ENCODE measurements around the gene TMEM50A.
"Not testable (repeated sequence)": the region's sequence is repeated elsewhere in the genome, so short reads cannot be mapped to it uniquely, and the experiment has no call there.

TMEM50A gene

GRCh38 chr1:25338188-25338981, at the start of gene TMEM50A:
TSS of gene TMEM50A (plus strand) at chr1:25338334. CDS start at chr1:25340487, 2,153 bp downstream.
- peak; percentile 88 for DNase-seq (ENCODE audit: low read depth)

- DNase-seq (ENCODE audit: low read depth): not testable (repeated sequence)
Observed at GRCh38 chr1:25288573-25289101, 49.5 kb upstream of the TMEM50A start.

DNA sequence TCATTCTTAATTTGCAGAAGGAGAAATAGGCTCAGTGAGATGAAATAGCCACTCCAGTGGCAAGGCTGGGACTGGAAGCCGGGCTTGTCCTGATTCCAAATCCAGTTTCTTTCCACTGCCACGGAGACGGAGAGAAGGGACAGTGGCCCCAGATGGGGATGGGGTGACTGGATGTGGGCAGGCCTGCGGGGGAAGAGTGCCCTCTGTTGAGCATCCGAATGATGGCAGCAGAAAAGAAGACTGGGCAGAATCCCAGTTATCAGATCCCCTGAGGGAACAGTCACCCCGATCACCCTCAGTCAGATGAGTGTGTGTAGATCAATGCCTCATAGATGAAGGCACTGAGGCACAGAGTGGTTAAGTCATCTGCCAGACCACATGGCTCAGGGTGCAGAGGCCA, 48.1 kb upstream of the TMEM50A start:
- not testable (repeated sequence) for DNase-seq (ENCODE audit: low read depth)

DNA sequence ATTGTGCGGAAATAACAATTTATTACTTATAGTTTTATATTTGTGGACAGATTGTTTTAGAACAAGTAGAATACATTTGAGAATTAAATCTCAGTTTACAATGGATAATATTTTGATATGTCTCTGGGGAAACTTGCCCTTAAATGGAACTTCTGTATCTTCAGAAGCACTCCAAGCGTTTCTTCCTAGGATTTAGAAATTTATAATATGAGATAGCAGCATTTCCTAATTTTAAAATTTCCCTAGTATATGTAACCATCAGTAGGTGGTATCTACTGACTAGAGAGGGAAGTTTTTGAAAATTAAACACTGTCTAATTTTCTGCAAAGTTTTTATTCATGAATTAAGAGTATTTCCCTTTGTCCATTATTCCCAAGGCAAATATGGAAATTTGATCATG, 44.7 kb upstream of the TMEM50A start:
- DNase-seq (ENCODE audit: low read depth): not testable (repeated sequence)

- not testable (repeated sequence) for DNase-seq (ENCODE audit: low read depth)
Observed at GRCh38 chr1:25294889-25295826, 43.0 kb upstream of the TMEM50A start.

DNA sequence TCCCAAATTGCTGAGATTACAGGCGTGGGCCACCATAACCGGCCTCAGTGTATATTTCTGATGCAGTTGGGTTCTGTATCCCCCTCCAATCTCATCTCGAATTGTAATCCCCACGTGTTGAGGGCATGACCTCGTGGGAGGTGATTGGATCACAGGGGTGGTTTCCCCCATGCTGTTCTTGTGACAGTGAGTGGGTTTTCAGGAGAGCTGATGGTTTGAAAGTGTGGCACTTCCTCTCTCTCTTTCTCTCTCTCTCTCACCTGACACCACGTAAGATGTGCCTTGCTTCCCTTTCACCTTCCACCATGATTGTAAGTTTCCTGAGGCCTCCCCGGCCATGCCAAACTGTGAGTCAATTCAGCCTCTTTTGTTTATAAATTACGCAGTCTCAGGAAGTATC, 41.6 kb upstream of the TMEM50A start:
- DNase-seq (ENCODE audit: low read depth): not testable (repeated sequence)

- peak; percentile 81 for DNase-seq (ENCODE audit: low read depth)
Observed at GRCh38 chr1:25300729-25301128, 37.4 kb upstream of the TMEM50A start.

- DNase-seq (ENCODE audit: low read depth): not testable (repeated sequence)
Observed at GRCh38 chr1:25302330-25302729, 35.8 kb upstream of the TMEM50A start.

DNA sequence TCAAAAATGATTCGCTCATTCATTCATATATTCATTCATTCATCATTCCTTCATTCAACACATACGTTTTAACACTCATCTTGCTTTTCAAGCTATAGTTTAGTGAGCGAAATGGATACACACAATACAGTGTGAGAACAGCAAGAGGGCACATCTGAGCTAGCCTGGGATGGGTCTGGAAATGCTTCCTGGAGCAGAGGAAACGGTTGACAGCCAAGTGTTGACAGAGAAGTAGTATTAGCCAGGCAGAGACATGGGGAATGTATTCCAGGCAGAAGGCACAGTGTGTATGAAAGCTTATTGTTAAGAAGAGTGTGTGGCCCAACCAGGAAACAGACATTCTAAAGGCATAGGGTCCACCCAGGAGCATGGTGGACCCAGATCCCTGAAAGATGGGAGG, 33.2 kb upstream of the TMEM50A start:
- DNase-seq (ENCODE audit: low read depth): not testable (repeated sequence)

DNA sequence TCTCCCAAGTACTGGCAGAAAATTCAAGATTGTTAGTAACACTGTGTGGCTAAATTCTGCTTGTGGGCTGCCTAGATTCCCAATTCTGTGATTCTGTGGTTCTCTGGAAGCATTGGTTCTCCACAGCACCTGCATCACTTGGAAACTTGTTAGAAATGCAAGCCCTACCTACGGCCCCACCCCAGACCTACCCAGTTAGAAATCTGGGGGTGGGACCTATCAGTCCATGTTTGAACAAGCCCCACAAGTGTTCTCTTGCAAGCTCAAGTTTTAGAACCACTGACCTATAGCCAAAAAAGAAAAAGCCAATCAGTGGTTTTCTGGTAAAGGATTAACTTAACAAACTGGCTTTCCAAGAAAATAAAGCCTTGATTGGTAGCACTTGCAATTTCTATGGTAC, 30.0 kb upstream of the TMEM50A start:
- DNase-seq (ENCODE audit: low read depth): not testable (repeated sequence)

- DNase-seq (ENCODE audit: low read depth): peak; percentile 86
Observed at GRCh38 chr1:25309085-25309484, 29.0 kb upstream of the TMEM50A start.

GRCh38 chr1:25309486-25309885, 28.6 kb upstream of the TMEM50A start:
- DNase-seq (ENCODE audit: low read depth): peak; percentile 79

DNA sequence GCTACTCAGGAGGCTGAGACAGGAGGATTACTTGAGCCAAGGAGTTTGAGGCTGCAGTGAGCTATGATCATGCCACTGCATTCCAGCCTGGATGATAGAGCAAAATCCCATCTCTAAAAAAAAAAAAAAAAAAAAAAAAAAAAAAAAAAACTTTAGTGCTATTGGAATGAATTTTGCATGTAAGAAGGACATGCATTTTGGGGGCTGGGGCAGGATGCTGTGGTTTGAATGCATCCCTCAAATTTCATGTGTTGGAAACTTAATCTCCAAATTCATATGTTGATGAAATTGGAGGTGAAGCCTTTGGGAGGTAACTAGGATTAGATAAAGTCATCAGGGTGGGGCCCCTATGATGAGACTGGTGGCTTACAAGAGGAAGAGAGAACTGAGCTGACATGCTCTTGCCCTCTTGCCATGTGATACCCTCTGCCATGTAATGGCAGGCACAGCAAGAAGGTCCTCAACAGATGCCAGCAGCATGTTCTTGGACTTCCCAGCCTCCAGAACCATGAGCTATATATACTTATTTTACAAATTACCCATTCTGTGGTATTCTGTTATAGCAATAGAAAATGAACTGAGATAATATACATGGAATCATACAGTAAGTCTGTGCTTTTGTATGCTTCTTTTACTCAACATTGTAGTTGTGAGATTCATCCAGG, 25.2 kb upstream of the TMEM50A start:
- not testable (repeated sequence) for DNase-seq (ENCODE audit: low read depth)

DNA sequence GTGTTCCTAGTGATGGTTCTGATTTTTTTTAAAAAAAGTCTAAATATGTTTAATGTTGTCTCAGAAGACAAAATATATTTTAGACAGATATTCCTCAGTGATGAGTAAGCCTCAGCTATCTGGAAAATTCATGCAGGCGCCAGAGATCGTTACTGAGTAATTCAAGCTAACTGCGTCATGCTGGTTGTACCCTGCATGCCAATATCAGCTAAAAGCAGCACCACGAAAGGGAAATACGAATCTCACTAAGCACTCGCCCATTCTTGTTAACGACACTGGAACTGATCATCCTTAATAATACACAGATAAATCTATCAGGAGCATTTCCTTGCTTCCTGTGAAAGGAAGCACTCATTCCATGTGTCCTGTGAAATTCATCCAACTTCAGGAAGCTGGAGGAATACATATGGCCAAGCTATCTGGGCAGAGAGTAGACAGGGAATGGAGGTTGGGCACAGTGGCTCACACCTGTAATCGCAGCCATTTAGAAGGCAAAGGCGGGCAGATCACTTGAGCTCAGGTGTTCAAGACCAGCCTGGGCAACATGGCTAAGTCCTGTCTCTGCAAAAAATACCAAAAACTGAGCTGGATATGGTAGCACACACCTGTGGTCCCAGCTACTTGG, 17.7 kb upstream of the TMEM50A start:
- DNase-seq (ENCODE audit: low read depth): peak; percentile 97

DNA sequence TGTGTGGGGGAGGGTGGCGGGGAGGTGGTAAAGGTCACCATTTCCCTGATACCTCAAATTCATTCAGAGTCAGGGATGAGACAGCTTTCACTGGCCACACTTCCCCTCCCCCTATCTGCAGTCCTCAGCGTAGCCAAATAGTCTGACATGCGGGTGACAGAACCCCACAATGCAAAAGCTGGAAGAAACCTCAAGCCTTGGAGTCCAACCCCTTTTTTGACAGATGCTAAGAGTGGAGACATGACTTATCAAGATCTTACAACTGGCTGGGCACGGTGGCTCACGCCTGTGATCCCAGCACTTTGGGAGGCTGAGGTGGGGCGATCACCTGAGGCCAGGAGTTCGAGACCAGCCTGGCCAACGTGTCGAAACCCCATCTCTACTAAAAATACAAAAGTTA, 16.0 kb upstream of the TMEM50A start:
- not testable (repeated sequence) for DNase-seq (ENCODE audit: low read depth)

DNA sequence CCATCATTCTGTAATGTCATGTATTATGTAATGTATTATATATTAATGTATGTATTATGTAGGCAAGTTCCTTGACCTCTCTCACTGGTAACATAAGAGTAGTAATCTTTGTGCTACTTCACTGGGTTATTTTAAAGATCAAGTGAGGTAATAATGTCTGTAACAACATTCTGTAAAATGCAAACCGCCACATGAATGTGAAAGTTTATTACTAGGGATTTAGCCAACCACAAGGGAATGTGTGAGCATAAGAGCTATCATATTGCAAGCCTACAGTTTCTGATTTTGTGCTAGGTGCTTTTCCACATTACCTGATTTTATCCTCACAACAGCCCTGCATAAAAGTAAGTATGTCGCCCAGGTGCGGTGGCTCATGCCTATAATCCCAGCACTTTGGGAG, 13.7 kb upstream of the TMEM50A start:
- DNase-seq (ENCODE audit: low read depth): not testable (repeated sequence)

DNA sequence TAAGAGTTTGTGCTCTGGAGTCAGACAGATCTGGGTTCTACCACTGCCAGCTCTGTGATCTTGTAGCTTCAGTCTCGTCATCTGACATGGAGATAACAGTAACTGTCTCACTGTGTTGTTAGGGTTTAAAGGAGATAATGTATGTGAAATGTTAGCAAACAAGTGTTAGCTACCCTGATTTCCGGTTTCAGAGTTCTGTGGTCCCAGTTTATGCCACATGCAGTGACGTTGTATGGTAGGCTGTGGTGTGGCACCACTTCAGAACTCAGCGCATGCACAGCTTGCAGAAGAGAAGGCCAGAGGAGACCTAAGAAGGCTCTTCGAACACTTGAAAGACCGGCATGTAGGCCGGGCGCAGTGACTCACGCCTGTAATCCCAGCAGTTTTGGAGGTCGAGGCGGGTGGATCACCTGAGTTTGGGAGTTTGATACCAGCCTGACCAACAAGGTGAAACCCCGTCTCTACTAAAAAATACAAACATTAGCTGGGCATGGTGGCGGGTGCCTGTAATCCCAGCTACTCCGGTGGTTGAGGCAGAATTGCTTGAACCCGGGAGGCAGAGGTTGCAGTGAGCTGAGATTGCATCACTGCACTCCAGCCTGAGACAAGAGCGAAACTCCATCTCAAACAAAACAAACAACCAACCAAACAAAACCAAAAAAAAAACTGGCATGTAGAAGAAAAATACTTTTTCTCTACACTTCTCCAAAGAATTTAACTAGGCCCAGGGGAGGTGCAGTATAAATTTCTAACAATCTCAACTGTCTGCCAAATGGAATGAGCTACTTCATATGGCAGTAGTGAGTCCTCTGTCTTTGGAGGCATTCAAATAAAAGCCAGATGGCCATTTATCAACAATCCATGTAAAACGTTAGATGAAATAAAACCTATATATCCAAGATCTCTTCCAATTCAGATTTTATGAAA, 10.0 kb upstream of the TMEM50A start:
- not testable (repeated sequence) for DNase-seq (ENCODE audit: low read depth)

GRCh38 chr1:25328791-25329185, 9.3 kb upstream of the TMEM50A start:
- DNase-seq (ENCODE audit: low read depth): not testable (repeated sequence)

- not testable (repeated sequence) for DNase-seq (ENCODE audit: low read depth)
Observed at GRCh38 chr1:25329336-25329735, 8.8 kb upstream of the TMEM50A start.

DNA sequence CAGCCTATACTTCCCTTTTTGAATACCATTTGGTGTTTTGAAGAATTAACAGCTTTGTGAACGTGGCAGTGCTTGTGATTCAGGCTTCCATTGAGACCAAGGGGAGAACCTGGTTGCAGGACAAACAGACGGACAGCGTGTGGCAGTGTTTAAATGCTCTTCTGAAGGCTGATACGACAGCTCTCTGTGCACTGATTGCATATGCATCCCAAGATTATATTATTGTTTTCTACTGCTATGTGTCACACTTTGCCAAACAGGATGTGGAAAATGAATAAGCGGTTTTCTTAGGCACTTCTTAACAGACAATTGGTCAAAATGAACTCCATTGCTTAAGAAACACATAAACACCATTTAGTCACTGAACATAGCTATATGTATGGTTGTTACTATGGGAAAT, 8.2 kb upstream of the TMEM50A start:
- DNase-seq (ENCODE audit: low read depth): peak; percentile 83
